NB4 (cell line): ENCODE results near the gene PCGF3.

Experiments
- MYC ChIP-seq: IDR thresholded peaks from 2 replicates; pipeline ENCODE4 v1.6.1; 2011; ENCODE audit warnings: low read depth, low read length
- POLR2A ChIP-seq: IDR thresholded peaks from 2 replicates; pipeline ENCODE4 v1.6.1; 2011; ENCODE audit warnings: mild to moderate bottlenecking; ENCODE audit not compliant: insufficient read length; ENCODE audit errors: extremely low read depth
- TF ChIP-seq, protein P1 (sequence below): IDR thresholded peaks from one replicate; pipeline ENCODE4 v1.5.1; 2012; ENCODE audit warnings: low read depth, low read length

DNA sequence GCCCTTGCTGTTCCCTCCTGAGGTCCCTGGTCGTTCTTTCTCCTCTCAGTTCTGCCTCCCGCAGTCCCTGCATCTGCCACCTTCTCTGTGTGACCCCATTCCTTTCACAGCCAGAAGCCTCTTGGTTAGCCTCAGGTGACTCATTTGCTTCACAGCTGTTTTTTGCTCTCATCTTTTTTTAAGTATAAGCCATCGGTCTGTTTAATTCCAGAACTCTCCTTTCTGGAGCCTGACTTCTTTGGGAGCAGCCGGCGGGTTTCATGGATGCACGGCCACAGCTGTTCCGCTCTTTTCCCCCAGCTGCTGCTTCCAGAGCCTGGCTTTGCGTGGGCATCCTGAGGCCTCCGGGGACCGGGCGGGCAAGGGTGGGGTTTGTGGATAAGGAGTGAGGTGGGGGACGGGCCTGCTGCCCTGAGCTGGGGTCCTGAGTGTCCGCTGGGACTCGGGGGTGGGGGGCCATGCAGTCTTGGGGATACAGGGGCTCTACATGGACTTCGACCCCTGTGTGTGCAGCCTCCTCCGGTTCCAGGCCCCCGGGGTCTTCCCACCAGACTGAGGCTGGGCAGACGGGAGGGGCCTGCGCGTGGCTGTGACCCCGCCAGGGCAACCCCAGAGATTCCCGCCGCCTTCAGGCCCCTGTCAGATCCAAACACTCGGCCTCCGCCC, 46.7 kb downstream of the PCGF3 start:
- TF ChIP-seq, protein P1, sequence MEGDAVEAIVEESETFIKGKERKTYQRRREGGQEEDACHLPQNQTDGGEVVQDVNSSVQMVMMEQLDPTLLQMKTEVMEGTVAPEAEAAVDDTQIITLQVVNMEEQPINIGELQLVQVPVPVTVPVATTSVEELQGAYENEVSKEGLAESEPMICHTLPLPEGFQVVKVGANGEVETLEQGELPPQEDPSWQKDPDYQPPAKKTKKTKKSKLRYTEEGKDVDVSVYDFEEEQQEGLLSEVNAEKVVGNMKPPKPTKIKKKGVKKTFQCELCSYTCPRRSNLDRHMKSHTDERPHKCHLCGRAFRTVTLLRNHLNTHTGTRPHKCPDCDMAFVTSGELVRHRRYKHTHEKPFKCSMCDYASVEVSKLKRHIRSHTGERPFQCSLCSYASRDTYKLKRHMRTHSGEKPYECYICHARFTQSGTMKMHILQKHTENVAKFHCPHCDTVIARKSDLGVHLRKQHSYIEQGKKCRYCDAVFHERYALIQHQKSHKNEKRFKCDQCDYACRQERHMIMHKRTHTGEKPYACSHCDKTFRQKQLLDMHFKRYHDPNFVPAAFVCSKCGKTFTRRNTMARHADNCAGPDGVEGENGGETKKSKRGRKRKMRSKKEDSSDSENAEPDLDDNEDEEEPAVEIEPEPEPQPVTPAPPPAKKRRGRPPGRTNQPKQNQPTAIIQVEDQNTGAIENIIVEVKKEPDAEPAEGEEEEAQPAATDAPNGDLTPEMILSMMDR: no peak
- TF ChIP-seq MYC (no peak), POLR2A (no peak)
